Activated T-cell treated with anti-CD3 and anti-CD28 coated beads for 4 hours (primary cell): ENCODE results near the gene ATP9B.

Source experiments
- DNase-seq: peaks from one replicate; pipeline ENCODE4 v3.0.0-alpha.2; 2020

Gene ATP9B

DNA sequence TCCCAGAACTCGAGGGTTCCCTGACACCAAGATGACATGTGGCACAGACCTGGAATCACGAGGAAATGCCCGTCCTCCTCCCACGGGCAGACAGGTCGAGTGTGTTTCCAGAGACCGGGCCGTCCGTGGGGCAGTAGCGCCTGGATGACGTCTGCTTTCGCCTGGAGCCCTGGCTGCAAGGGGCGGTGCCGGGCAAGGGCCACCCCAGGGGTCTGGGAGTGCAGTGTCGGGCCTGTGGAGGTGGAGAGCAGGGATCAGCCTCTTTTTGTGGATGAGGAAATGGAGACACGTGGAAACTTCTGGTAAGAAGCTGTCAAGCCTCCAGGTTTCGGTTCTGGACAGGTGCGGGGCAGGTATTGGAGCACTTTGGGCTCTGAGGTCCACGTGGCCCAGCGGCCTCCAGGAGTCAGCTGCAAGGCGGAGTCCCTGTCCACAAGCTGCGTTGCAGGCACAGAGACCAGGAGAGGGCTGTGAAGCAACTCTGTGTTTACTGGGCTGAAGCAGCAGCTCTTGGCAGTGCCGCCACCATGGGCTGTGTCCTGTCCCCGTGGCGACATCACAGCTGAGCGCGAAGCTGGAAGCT is 352.2 kb downstream of the ATP9B start:
- DNase-seq: no peak

- DNase-seq: no peak
These were observed 353.0 kb downstream of the ATP9B start for GRCh38 chr18:79422022-79422782.

- DNase-seq: no peak
These were observed 353.6 kb downstream of the ATP9B start for GRCh38 chr18:79422783-79423165.

DNA sequence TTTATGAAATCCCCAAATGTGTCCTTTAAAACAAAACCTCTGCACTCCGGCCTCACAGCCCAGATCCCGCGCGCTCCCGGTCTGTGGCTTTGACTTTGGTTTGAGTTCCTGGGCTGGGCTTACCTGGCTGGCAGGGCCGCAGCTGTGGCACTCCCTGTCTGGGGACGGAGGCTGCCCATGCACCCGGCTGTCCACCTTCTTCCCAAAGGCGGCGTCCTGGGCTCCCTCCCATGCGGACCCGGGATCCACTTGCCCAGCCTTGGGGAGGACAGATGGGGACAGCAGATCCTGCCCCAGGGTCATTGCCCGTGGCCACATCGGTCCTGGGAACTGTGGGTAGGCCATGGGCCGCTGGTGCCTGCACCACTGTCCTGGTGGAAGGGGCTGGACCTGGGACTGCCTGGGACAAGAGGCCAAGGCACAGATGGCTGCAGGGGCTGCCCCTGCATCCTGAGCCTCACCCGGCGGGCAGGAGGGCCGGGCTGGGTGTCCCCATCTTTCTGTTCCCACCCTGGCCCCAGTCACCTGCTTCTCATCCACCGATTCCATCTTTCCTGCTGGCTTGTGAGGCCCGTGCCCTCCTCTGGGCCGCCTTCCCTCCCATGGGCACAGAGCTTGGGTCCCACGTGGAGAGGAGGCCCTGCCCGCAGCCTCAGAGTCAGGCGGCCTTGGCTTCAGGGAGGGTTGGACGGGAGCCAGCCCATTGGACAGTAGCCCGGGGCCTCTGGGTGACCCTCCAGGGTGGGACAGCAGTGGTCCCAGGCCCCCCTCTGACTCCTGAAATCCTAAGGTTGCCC is 354.2 kb downstream of the ATP9B start:
- DNase-seq: no peak

DNA sequence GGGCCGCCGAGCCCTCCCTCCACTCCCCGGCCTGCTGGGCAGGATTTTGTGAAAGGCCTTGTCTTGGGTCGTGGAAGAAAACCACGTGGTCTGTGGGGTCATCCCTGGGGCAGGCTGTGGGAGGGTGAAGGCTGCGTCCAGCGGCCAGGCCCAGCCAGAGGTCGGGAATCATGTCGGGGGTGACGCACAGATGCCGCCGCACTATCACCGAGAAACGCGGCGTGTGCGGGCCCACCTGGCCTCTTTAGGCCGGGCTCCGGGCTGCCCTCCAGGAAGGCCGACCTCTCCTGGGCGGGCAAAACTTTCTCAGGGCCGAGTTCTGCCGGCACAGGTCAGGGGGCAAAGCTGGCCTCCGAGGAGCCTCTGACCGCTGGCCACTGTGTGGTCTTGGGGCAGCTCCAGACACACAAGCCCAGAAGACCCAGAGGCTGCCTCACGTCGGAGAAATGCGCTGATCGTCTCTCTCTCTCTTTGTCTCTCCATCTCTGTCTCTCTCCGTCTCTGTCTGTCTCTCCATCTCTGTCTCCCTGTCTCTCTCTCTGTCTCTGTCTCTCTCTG is 354.9 kb downstream of the ATP9B start:
- no peak for DNase-seq

- no peak for DNase-seq
These were observed 355.8 kb downstream of the ATP9B start for GRCh38 chr18:79424880-79425568.

GRCh38 chr18:79425569-79425886 is 356.3 kb downstream of the ATP9B start:
- no peak for DNase-seq

DNA sequence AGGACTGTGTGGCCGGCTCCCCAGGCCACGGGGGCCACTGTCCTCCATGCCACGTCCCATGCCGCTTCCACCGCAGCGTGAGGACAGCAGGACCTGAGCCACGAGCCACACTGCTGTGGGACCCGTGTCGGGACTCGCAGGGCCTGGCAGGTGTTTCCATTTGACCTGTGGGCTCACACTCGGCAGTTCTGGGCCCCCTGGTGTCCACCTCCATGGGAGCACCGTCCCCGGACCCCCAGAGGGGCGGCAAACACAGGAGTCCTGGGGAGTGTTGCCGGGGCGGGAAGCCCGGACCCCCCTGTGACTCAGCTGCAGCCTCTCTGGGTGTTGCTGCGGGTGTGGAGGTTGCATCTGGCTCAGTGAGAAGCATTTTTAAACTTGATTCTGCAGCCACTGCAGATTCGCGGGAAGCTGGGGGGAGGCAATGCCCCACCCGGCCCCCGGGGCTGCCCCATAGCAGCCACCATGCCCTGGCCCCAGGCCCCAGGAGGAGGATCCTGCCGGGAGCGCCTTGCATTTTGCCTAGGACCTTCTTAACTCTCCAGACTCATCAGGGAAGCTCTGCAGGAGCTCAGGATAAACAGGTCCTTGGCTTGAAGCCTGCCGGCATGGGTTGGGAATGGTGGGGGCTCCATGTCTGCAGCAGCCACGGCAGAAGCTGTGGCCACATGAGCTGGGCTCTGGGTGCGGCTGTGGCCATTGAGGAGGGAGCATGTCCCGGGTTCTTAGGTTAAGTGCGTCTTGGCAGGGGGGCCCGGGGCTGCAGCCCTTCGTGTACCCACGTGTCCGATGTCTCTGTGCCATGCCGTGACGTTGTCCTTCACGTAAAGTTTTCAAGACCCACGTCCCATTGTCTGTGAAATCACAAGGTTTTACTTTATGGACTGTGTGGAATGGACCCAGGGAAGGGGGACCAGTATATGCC is 357.4 kb downstream of the ATP9B start:
- DNase-seq: no peak

DNA sequence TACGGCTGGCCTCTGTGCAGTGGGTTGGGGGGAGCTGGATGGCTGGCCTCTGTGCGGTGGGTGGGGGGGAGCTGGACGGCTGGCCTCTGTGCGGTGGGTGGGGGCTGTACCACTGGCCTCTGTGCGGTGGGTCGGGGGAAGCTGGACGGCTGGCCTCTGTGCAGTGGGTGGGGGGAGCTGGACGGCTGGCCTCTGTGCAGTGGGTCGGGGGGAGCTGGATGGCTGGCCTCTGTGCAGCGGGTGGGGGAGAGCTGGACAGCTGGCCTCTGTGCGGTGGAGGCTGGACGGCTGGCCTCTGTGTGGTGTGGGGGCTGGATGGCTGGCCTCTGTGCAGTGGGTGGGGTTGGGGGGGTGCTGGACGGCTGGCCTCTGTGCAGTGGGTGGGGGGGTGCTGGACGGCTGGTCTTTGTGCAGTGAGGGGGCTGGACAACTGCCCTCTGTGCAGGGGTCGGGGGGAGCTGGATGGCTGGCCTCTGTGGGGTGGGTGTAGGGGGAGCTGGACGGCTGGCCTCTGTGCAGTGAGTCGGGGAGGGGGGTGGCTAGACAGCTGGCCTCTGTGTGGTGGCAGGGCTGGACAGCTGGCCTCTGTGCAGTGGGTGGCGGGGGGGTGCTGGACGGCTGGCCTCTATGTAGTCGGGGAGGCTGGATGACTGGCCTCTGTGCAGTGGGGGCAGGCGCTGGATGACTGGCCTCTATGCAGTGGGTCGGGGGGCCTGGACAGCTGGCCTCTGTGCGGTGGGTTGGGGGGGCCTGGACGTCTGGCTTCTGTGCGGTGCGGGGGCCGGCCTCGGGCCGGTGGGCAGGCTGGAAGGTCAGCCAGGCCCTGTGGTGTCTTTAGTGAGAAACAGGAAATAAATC is 358.4 kb downstream of the ATP9B start:
- no peak for DNase-seq
